Right cardiac atrium (tissue), 5 donors: Measurements from ENCODE around the gene ZNF628. TPM values are rescaled to one million over a fixed set of nuclear protein-coding genes. Genes with fewer than 3 reads are reported as not detected.
A peak's percentile ranks its signal among the peaks of the same experiment; 100 is the strongest.
"Not testable (repeated sequence)": the region's sequence is repeated elsewhere in the genome, so short reads cannot be mapped to it uniquely, and the experiment has no call there.

Experiments
- ATAC-seq, 2 donors: fragments of 200-7000 bp; cut with Tn5 transposase; one replicate each; pipeline versions ENCODE4 v1.8.0 to v1.9.1; 2020; ENCODE audit warnings: moderate library complexity in 2 of 2, mild to moderate bottlenecking in 1 of 2
- DNase-seq, 3 donors: peaks; one replicate each; pipeline ENCODE4 v3.0.0-alpha.2; 2020
- H3K27ac ChIP-seq: one replicate; pipeline ENCODE4 v1.5.1; 2013; ENCODE audit warnings: mild to moderate bottlenecking, low read length, control low read depth, moderate library complexity
- H3K27me3 ChIP-seq: one replicate; pipeline ENCODE4 v1.6.1; 2013; ENCODE audit not compliant: control insufficient read depth, insufficient read depth
- H3K4me1 ChIP-seq: one replicate; pipeline ENCODE4 v1.6.1; 2013; ENCODE audit warnings: low read length; ENCODE audit not compliant: control insufficient read depth, insufficient read depth
- H3K4me3 ChIP-seq: one replicate; pipeline ENCODE4 v1.5.1; 2013; ENCODE audit warnings: low read length, control low read depth
- H3K9me3 ChIP-seq: one replicate; pipeline ENCODE4 v1.6.1; 2013; ENCODE audit warnings: low read length; ENCODE audit not compliant: control insufficient read depth
- WGBS: extraction: QIAGEN DNeasy Blood & Tissue Kit; methylation state at CpG from one replicate; pipeline ENCODE4 v1.1.7; 2013; 5-methylcytosine and 5-hydroxymethylcytosine counted together
- intact Hi-C, 4 donors: fragments of 100-400 bp; cut with DNase I; formaldehyde crosslinking; loops; one replicate each; pipeline versions ENCODE4 v1.11.0 to v1.14.0; 2022 to 2023
- polyA plus RNA-seq: library from polyadenylated mRNA; stranded (reverse); fragments of 200-250 nt; gene quantifications from one replicate; pipeline ENCODE4 v1.2.3, GENCODE V29; 2013
- total RNA-seq, 4 donors: library from RNA; stranded (reverse); fragmentation: NEBNext Ultra II Directional; extraction: Animal tissue kit (Norgen Biotek cat#: 25700); gene quantifications; one replicate each; pipeline ENCODE4 v1.2.1, GENCODE V29; 2021
- donor health status: healthy with polysubstance abuse.
- donor health status: DM: no; HTN: yes; CAD: no.
- donor health status: DM: no; HTN: no; CAD: no.
- donor health status: DM: no; HTN: yes; CAD: no; lungs with severe emphysema.
- donor health status: DM: yes; HTN: yes; CAD: no.

Gene ZNF628
- total and polyA plus RNA-seq, 5 donors = 5.6 to 8.1 (median 6.7) TPM

- WGBS = 24% methylated on average over 18 of the region's 18 CpGs
- peak overlapping the region; percentile 58 for H3K27ac ChIP-seq
- intact Hi-C loops = no loop called here
- no peaks in the 10 kb centered on the region for H3K9me3 ChIP-seq
- H3K4me1 ChIP-seq = no peaks in the 10 kb centered on the region
- DNase-seq (peak in 2 of 3 donors; percentile 72 to 76), ATAC-seq (peak; percentile 9 to 10)
- H3K4me3 ChIP-seq = peak overlapping the region; percentile 8
- no peaks in the 10 kb centered on the region for H3K27me3 ChIP-seq
Measured at GRCh38 chr19:55493052-55493644, 16.7 kb downstream of the ZNF628 start.

GRCh38 chr19:55493645-55494171 lies 17.3 kb downstream of the ZNF628 start:
- H3K27me3 ChIP-seq = no peaks in the 10 kb centered on the region
- WGBS = 26% methylated on average over 37 of the region's 38 CpGs
- no peaks in the 10 kb centered on the region for H3K4me1 ChIP-seq
- DNase-seq (peak; percentile 49 to 69 (median 60)), ATAC-seq (peak in 1 of 2 donors; percentile 10)
- H3K27ac ChIP-seq = peak overlapping the region; percentile 58
- intact Hi-C loops = no loop called here
- H3K4me3 ChIP-seq = peak overlapping the region; percentile 8
- no peaks in the 10 kb centered on the region for H3K9me3 ChIP-seq

GRCh38 chr19:55494172-55494761 lies 17.9 kb downstream of the ZNF628 start:
- Histone ChIP-seq H3K9me3 (no peaks in the 10 kb centered on the region), H3K4me3 (peak overlapping the region; percentile 8), H3K4me1 (no peaks in the 10 kb centered on the region), H3K27ac (peak overlapping the region; percentile 46), H3K27me3 (no peaks in the 10 kb centered on the region)
- intact Hi-C loops = no loop called here
- DNase-seq (peak; percentile 82 to 88 (median 88)), ATAC-seq (peak; percentile 66 to 84)
- 24% methylated on average over 22 of the region's 22 CpGs for WGBS

- Histone ChIP-seq H3K9me3 (no peaks in the 10 kb centered on the region), H3K27ac (no peak overlapping the region), H3K27me3 (no peaks in the 10 kb centered on the region), H3K4me3 (no peak overlapping the region), H3K4me1 (no peaks in the 10 kb centered on the region)
- ATAC-seq (no peak), DNase-seq (peak in 1 of 3 donors; percentile 33)
- WGBS = 76% methylated on average over 11 of the region's 11 CpGs
- intact Hi-C loops = no loop called here
Measured at GRCh38 chr19:55495646-55496349, 19.4 kb downstream of the ZNF628 start.

- H3K4me3 ChIP-seq, H3K9me3 ChIP-seq, ATAC-seq, intact Hi-C loops, H3K27me3 ChIP-seq, H3K27ac ChIP-seq, H3K4me1 ChIP-seq: not testable (repeated sequence)
- peak in 1 of 3 donors; percentile 2 for DNase-seq
- 82% methylated on average over 10 of the region's 10 CpGs for WGBS
Measured at GRCh38 chr19:55496820-55497219, 20.4 kb downstream of the ZNF628 start.

- 83% methylated on average over 13 of the region's 13 CpGs for WGBS
Measured at GRCh38 chr19:55497763-55498162, 21.3 kb downstream of the ZNF628 start.

GRCh38 chr19:55498246-55498840 lies 21.9 kb downstream of the ZNF628 start:
- Histone ChIP-seq H3K27ac (no peak overlapping the region), H3K9me3 (no peaks in the 10 kb centered on the region), H3K4me1 (no peaks in the 10 kb centered on the region), H3K27me3 (no peaks in the 10 kb centered on the region), H3K4me3 (no peak overlapping the region)
- DNase-seq (no peak), ATAC-seq (no peak)
- intact Hi-C loops = no loop called here
- WGBS = 39% methylated on average over 2 of the region's 2 CpGs

More at GRCh38 chr19:55497763-55498162, 21.3 kb downstream of the ZNF628 start:
- ATAC-seq (no peak), DNase-seq (peak in 1 of 3 donors; percentile 22)
- intact Hi-C loops = no loop called here
- no peak overlapping the region for H3K4me3 ChIP-seq
- no peaks in the 10 kb centered on the region for H3K27me3 ChIP-seq
- H3K4me1 ChIP-seq = no peaks in the 10 kb centered on the region
- H3K27ac ChIP-seq = no peak overlapping the region
- H3K9me3 ChIP-seq = no peaks in the 10 kb centered on the region

- intact Hi-C loops = loop anchor here in 3 of 4 donors (5.0 to 10.0 kb wide), 2 partner anchors 33 to 356 kb away; partner anchors contain the start of gene TNNT1 (in 1 of the 3)
- no peaks in the 10 kb centered on the region for H3K27me3 ChIP-seq
- no peak overlapping the region for H3K4me3 ChIP-seq
- DNase-seq = peak in 2 of 3 donors; percentile 43 to 53
- WGBS = 94% methylated on average over 26 of the region's 26 CpGs
- no peaks in the 10 kb centered on the region for H3K9me3 ChIP-seq
- no peaks in the 10 kb centered on the region for H3K4me1 ChIP-seq
- no peak overlapping the region for H3K27ac ChIP-seq
- ATAC-seq = no peak
Measured at GRCh38 chr19:55500368-55500952, 24.0 kb downstream of the ZNF628 start.

GRCh38 chr19:55502197-55502952 lies 26.0 kb downstream of the ZNF628 start:
- DNase-seq (no peak), ATAC-seq (no peak)
- Histone ChIP-seq H3K9me3 (no peaks in the 10 kb centered on the region), H3K27me3 (no peaks in the 10 kb centered on the region), H3K4me3 (no peak overlapping the region), H3K4me1 (no peaks in the 10 kb centered on the region), H3K27ac (no peak overlapping the region)
- intact Hi-C loops = loop anchor here in 3 of 4 donors (5.0 to 10.0 kb wide), 2 partner anchors 35 to 358 kb away; partner anchors contain the start of gene TNNT1 (in 1 of the 3)
- WGBS = 92% methylated on average over 9 of the region's 9 CpGs

GRCh38 chr19:55503157-55503501 lies 26.7 kb downstream of the ZNF628 start:
- H3K9me3 ChIP-seq = no peaks in the 10 kb centered on the region
- no peaks in the 10 kb centered on the region for H3K4me1 ChIP-seq
- intact Hi-C loops = loop anchor here in 3 of 4 donors (5.0 to 10.0 kb wide), 2 partner anchors 36 to 358 kb away; partner anchors contain the start of gene TNNT1 (in 1 of the 3)
- H3K4me3 ChIP-seq = no peak overlapping the region
- WGBS = 82% methylated on average over 17 of the region's 17 CpGs
- DNase-seq (peak in 1 of 3 donors; percentile 42), ATAC-seq (no peak)
- H3K27me3 ChIP-seq = no peaks in the 10 kb centered on the region
- H3K27ac ChIP-seq = no peak overlapping the region
